ENCODE data around the gene GRK3.
A peak's percentile ranks its signal among the peaks of the same experiment; 100 is the strongest.
"Not testable (repeated sequence)": the region's sequence is repeated elsewhere in the genome, so short reads cannot be mapped to it uniquely, and the experiment has no call there.

The GRK3 gene

GRCh38 chr22:25605565-25605964 lies 41.1 kb downstream of the GRK3 start:
- Mint-ChIP-seq H3K4me1 (peaks cover 22 to 57% of the 10 kb centered on the region in 2 donors), H3K36me3 (peaks cover 14 to 30% of the 10 kb centered on the region in 2 donors)
- not testable (repeated sequence) for H3K27ac Mint-ChIP-seq; H3K27me3 Mint-ChIP-seq; H3K4me3 Mint-ChIP-seq; ATAC-seq (replicated peaks); H3K9me3 Mint-ChIP-seq; DNase-seq

GRCh38 chr22:25611284-25611683 lies 46.8 kb downstream of the GRK3 start:
- H3K27me3 Mint-ChIP-seq; DNase-seq; H3K27ac Mint-ChIP-seq; ATAC-seq (replicated peaks); H3K4me3 Mint-ChIP-seq; H3K9me3 Mint-ChIP-seq: not testable (repeated sequence)
- H3K4me1 Mint-ChIP-seq = peaks cover 13 to 41% of the 10 kb centered on the region in 2 donors
- peaks cover 37 to 44% of the 10 kb centered on the region in 2 donors for H3K36me3 Mint-ChIP-seq

- ATAC-seq (replicated peaks); H3K9me3 Mint-ChIP-seq: not testable (repeated sequence)
These were observed 48.7 kb downstream of the GRK3 start for GRCh38 chr22:25613131-25613530.

GRCh38 chr22:25613558-25613957 lies 49.1 kb downstream of the GRK3 start:
- not testable (repeated sequence) for H3K4me3 Mint-ChIP-seq; H3K27me3 Mint-ChIP-seq; H3K27ac Mint-ChIP-seq; H3K9me3 Mint-ChIP-seq; ATAC-seq (replicated peaks); DNase-seq
- Mint-ChIP-seq H3K4me1 (peaks cover 18 to 45% of the 10 kb centered on the region in 2 donors), H3K36me3 (peaks cover 36 to 52% of the 10 kb centered on the region in 2 donors)

More at GRCh38 chr22:25613131-25613530, 48.7 kb downstream of the GRK3 start:
- not testable (repeated sequence) for H3K27me3 Mint-ChIP-seq, H3K4me3 Mint-ChIP-seq, DNase-seq, H3K27ac Mint-ChIP-seq
- Mint-ChIP-seq H3K4me1 (peaks cover 17 to 45% of the 10 kb centered on the region in 2 donors), H3K36me3 (peaks cover 35 to 48% of the 10 kb centered on the region in 2 donors)

- not testable (repeated sequence) for H3K27ac Mint-ChIP-seq; H3K9me3 Mint-ChIP-seq; ATAC-seq (replicated peaks); DNase-seq; H3K27me3 Mint-ChIP-seq; H3K4me3 Mint-ChIP-seq
- Mint-ChIP-seq H3K4me1 (peaks cover 30 to 57% of the 10 kb centered on the region in 2 donors), H3K36me3 (peaks cover 47 to 64% of the 10 kb centered on the region in 2 donors)
These were observed 50.3 kb downstream of the GRK3 start for GRCh38 chr22:25614791-25615190.

GRCh38 chr22:25621986-25622385 lies 57.5 kb downstream of the GRK3 start:
- H3K27me3 Mint-ChIP-seq = no peaks in the 10 kb centered on the region
- DNase-seq = no peak
- peaks cover 36 to 70% of the 10 kb centered on the region in 2 donors for H3K36me3 Mint-ChIP-seq
- H3K4me3 Mint-ChIP-seq = no peak overlapping the region
- peaks cover 66 to 70% of the 10 kb centered on the region in 2 donors for H3K4me1 Mint-ChIP-seq
- no peak for ATAC-seq (replicated peaks)
- H3K27ac Mint-ChIP-seq = peak overlapping the region; percentile 61
- peaks cover 2 to 4% of the 10 kb centered on the region in 2 donors for H3K9me3 Mint-ChIP-seq

- Mint-ChIP-seq H3K27me3 (no peaks in the 10 kb centered on the region), H3K4me1 (peaks cover 59 to 60% of the 10 kb centered on the region in 2 donors), H3K27ac (peak overlapping the region; percentile 44), H3K36me3 (peaks cover 36 to 63% of the 10 kb centered on the region in 2 donors), H3K4me3 (no peak overlapping the region), H3K9me3 (peaks cover 2 to 4% of the 10 kb centered on the region in 2 donors)
- DNase-seq (no peak), ATAC-seq (replicated peaks) (peak; percentile 87 to 89)
These were observed 58.8 kb downstream of the GRK3 start for GRCh38 chr22:25623310-25623734.

- DNase-seq (no peak), ATAC-seq (replicated peaks) (no peak)
- peak overlapping the region; percentile 44 for H3K27ac Mint-ChIP-seq
- peak overlapping the region in 1 of 2 donors; percentile 48 for H3K4me3 Mint-ChIP-seq
- H3K36me3 Mint-ChIP-seq = peaks cover 32 to 58% of the 10 kb centered on the region in 2 donors
- peaks cover 53 to 54% of the 10 kb centered on the region in 2 donors for H3K4me1 Mint-ChIP-seq
- H3K27me3 Mint-ChIP-seq = no peaks in the 10 kb centered on the region
- H3K9me3 Mint-ChIP-seq = peaks cover 2 to 4% of the 10 kb centered on the region in 2 donors
These were observed 59.4 kb downstream of the GRK3 start for GRCh38 chr22:25623851-25624250.

- ATAC-seq (replicated peaks) (no peak), DNase-seq (no peak)
- H3K4me3 Mint-ChIP-seq = no peak overlapping the region
- H3K4me1 Mint-ChIP-seq = peaks cover 48% of the 10 kb centered on the region in 2 donors
- peaks cover 28 to 51% of the 10 kb centered on the region in 2 donors for H3K36me3 Mint-ChIP-seq
- H3K27me3 Mint-ChIP-seq = no peaks in the 10 kb centered on the region
- no peak overlapping the region for H3K27ac Mint-ChIP-seq
- peaks cover 2 to 4% of the 10 kb centered on the region in 2 donors for H3K9me3 Mint-ChIP-seq
These were observed 60.0 kb downstream of the GRK3 start for GRCh38 chr22:25624476-25624875.

GRCh38 chr22:25625747-25626623 lies 61.5 kb downstream of the GRK3 start:
- Mint-ChIP-seq H3K4me1 (peaks cover 38 to 39% of the 10 kb centered on the region in 2 donors), H3K36me3 (peaks cover 25 to 40% of the 10 kb centered on the region in 2 donors), H3K27ac (peak overlapping the region; percentile 89)
- ATAC-seq (replicated peaks); DNase-seq; H3K9me3 Mint-ChIP-seq; H3K27me3 Mint-ChIP-seq; H3K4me3 Mint-ChIP-seq: not testable (repeated sequence)

- H3K36me3 Mint-ChIP-seq = peaks cover 23 to 37% of the 10 kb centered on the region in 2 donors
These were observed 62.1 kb downstream of the GRK3 start for GRCh38 chr22:25626624-25626990.

GRCh38 chr22:25627271-25627852 lies 62.9 kb downstream of the GRK3 start:
- Mint-ChIP-seq H3K4me3 (no peak overlapping the region), H3K27me3 (no peaks in the 10 kb centered on the region), H3K36me3 (peaks cover 23 to 31% of the 10 kb centered on the region in 2 donors), H3K4me1 (peaks cover 34 to 37% of the 10 kb centered on the region in 2 donors), H3K9me3 (no peaks in the 10 kb centered on the region), H3K27ac (no peak overlapping the region)
- DNase-seq (no peak), ATAC-seq (replicated peaks) (peak; percentile 76 to 84)

More at GRCh38 chr22:25626624-25626990, 62.1 kb downstream of the GRK3 start:
- Mint-ChIP-seq H3K27me3 (no peaks in the 10 kb centered on the region), H3K4me1 (peaks cover 38 to 41% of the 10 kb centered on the region in 2 donors), H3K9me3 (no peaks in the 10 kb centered on the region), H3K27ac (no peak overlapping the region), H3K4me3 (peak overlapping the region in 1 of 2 donors; percentile 33)
- DNase-seq = no peak
- peak; percentile 46 to 61 for ATAC-seq (replicated peaks)

GRCh38 chr22:25628494-25628893 lies 64.0 kb downstream of the GRK3 start:
- ATAC-seq (replicated peaks) = no peak
- Mint-ChIP-seq H3K4me3 (no peak overlapping the region), H3K27ac (no peak overlapping the region), H3K27me3 (no peaks in the 10 kb centered on the region), H3K36me3 (peaks cover 19 to 23% of the 10 kb centered on the region in 2 donors), H3K4me1 (peaks cover 23 to 30% of the 10 kb centered on the region in 2 donors), H3K9me3 (no peaks in the 10 kb centered on the region)
- no peak for DNase-seq

GRCh38 chr22:25629613-25630012 lies 65.1 kb downstream of the GRK3 start:
- Mint-ChIP-seq H3K4me1 (peaks cover 21 to 25% of the 10 kb centered on the region in 2 donors), H3K27ac (no peak overlapping the region), H3K4me3 (no peak overlapping the region), H3K9me3 (no peaks in the 10 kb centered on the region), H3K36me3 (peaks cover 9 to 12% of the 10 kb centered on the region in 2 donors), H3K27me3 (no peaks in the 10 kb centered on the region)
- ATAC-seq (replicated peaks) (no peak), DNase-seq (no peak)
